ENCODE data around the gene ZGPAT. TPM values are rescaled to one million over a fixed set of nuclear protein-coding genes. Genes with fewer than 3 reads are reported as not detected.

Gene ZGPAT
- polyA plus RNA-seq, 4 donors = 15.1 to 26.0 (median 17.0) TPM

GRCh38 chr20:63691711-63692435 is 16.0 kb upstream of the ZGPAT start:
- DNase-seq (ENCODE audit: low read depth in 4 of 4, low spot score in 3 of 4) = no peak

- no peak for DNase-seq (ENCODE audit: low read depth in 4 of 4, low spot score in 3 of 4)
Measured at GRCh38 chr20:63692436-63693082, 15.3 kb upstream of the ZGPAT start.

- no peak for DNase-seq (ENCODE audit: low read depth in 4 of 4, low spot score in 3 of 4)
Measured at GRCh38 chr20:63693083-63693732, 14.6 kb upstream of the ZGPAT start.

- DNase-seq (ENCODE audit: low read depth in 4 of 4, low spot score in 3 of 4) = no peak
Measured at GRCh38 chr20:63693733-63694583, 13.9 kb upstream of the ZGPAT start.

- no peak for DNase-seq (ENCODE audit: low read depth in 4 of 4, low spot score in 3 of 4)
Measured at GRCh38 chr20:63694584-63695423, 13.0 kb upstream of the ZGPAT start.

GRCh38 chr20:63695424-63696305 is 12.2 kb upstream of the ZGPAT start:
- DNase-seq (ENCODE audit: low read depth in 4 of 4, low spot score in 3 of 4) = no peak

GRCh38 chr20:63696306-63696627 is 11.6 kb upstream of the ZGPAT start:
- DNase-seq (ENCODE audit: low read depth in 4 of 4, low spot score in 3 of 4) = peak in 2 of 4 donors; percentile 31 to 45

- no peak for DNase-seq (ENCODE audit: low read depth in 4 of 4, low spot score in 3 of 4)
Measured at GRCh38 chr20:63696628-63697356, 11.0 kb upstream of the ZGPAT start, which contains the start of gene TNFRSF6B. Gene TNFRSF6B (plus strand): TSS chr20:63696652. CDS start chr20:63696768, 116 bp downstream.

GRCh38 chr20:63697357-63697867 is 10.4 kb upstream of the ZGPAT start:
- no peak for DNase-seq (ENCODE audit: low read depth in 4 of 4, low spot score in 3 of 4)

- DNase-seq (ENCODE audit: low read depth in 4 of 4, low spot score in 3 of 4) = no peak
Measured at GRCh38 chr20:63697868-63698545, 9.8 kb upstream of the ZGPAT start.

- no peak for DNase-seq (ENCODE audit: low read depth in 4 of 4, low spot score in 3 of 4)
Measured at GRCh38 chr20:63698739-63699465, 8.9 kb upstream of the ZGPAT start.

- no peak for DNase-seq (ENCODE audit: low read depth in 4 of 4, low spot score in 3 of 4)
Measured at GRCh38 chr20:63699466-63700198, 8.2 kb upstream of the ZGPAT start.

- no peak for DNase-seq (ENCODE audit: low read depth in 4 of 4, low spot score in 3 of 4)
Measured at GRCh38 chr20:63700199-63701050, 7.4 kb upstream of the ZGPAT start.

- DNase-seq (ENCODE audit: low read depth in 4 of 4, low spot score in 3 of 4) = no peak
Measured at GRCh38 chr20:63701051-63701328, 6.8 kb upstream of the ZGPAT start.

- DNase-seq (ENCODE audit: low read depth in 4 of 4, low spot score in 3 of 4) = no peak
Measured at GRCh38 chr20:63701329-63702035, 6.4 kb upstream of the ZGPAT start.

All from left renal pelvis (tissue), 4 donors.